H7 (cell line): Measurements from ENCODE around the gene COL24A1. TPM values are rescaled to one million over a fixed set of nuclear protein-coding genes. Genes with fewer than 3 reads are reported as not detected.
A peak's percentile ranks its signal among the peaks of the same experiment; 100 is the strongest.
"Not testable (repeated sequence)": the region's sequence is repeated elsewhere in the genome, so short reads cannot be mapped to it uniquely, and the experiment has no call there.

Source experiments
- DNase-seq: peaks from one replicate; pipeline ENCODE4 v3.0.0; 2012
- H3K27me3 ChIP-seq: 2 replicates; pipeline ENCODE4 v1.6.0; 2011; ENCODE audit warnings: mild to moderate bottlenecking, low read length; ENCODE audit not compliant: control insufficient read depth, insufficient read depth
- H3K36me3 ChIP-seq: replicated peaks from 2 replicates; pipeline ENCODE4 v1.5.1; 2011; ENCODE audit warnings: low read length; ENCODE audit not compliant: control insufficient read depth, insufficient read depth
- H3K4me3 ChIP-seq: 2 replicates; pipeline ENCODE4 v1.5.1; 2011; ENCODE audit warnings: low read depth, mild to moderate bottlenecking, control low read depth, low read length, moderate library complexity; ENCODE audit not compliant: insufficient read depth
- total RNA-seq: library from RNA; depleted of rRNA; stranded (reverse); fragments of >200 nt; shearing (Covaris generic); gene quantifications from 2 replicates; pipeline ENCODE4 v1.2.3, GENCODE V29; 2014

The COL24A1 gene
- total RNA-seq, 1 experiment from 2014 or later: 0.21 TPM

- DNase-seq: peak; percentile 5
- Histone ChIP-seq H3K36me3 (no peaks in the 10 kb centered on the region), H3K27me3 (no peaks in the 10 kb centered on the region), H3K4me3 (no peak overlapping the region)
Measured at GRCh38 chr1:86018283-86018923, 138.2 kb downstream of the COL24A1 start.

DNA sequence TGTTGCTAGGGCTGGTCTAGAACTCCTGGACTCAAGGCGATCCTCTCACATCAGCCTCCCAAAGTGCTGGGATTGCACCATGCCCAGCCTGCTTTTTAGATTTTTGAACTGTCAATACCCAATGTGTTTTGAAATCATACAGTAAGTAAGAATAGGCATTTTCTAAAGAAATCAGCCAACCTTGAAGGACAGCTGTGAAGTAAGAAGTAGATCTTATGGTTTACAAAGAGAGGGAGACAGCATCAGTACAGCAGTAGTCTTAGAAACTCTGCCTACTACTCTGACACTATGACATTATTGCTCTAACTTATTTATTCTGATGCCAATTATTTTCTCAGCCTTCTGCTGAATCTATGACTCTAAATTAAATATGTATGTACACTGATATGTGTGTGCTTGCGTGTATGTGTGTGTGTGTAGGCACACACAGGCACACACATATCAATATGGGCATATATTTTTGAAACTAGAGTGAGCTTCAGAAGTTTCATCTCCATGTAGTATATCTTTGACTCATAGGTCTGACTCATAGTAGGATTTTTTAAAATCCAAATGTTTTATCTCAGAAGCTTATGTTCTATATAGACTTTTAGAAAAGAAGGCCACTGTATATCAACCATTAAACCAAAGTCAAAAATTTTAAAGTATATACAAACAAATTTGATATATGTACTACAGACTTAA, 140.4 kb downstream of the COL24A1 start:
- no peak overlapping the region for H3K4me3 ChIP-seq
- no peaks in the 10 kb centered on the region for H3K27me3 ChIP-seq
- no peak for DNase-seq
- no peaks in the 10 kb centered on the region for H3K36me3 ChIP-seq

DNA sequence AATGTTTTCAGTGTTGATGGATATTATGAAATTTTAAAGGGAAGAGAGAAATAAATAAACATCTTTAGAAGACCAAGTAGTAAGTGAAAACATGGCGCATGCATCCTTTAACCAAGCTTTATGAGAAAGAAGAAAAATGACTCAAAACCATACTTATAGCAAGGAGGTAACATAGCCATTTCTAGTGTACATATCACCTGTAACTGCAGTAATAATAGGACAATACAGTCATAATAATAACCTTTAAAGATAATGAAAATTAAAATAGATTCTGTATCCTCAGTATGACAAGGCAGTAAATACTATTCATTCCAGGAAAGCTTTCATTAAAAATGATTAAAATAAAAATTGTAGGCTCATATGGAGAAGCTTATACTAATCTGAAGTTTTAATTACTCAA, 141.2 kb downstream of the COL24A1 start:
- Histone ChIP-seq H3K4me3 (no peak overlapping the region), H3K27me3 (no peaks in the 10 kb centered on the region), H3K36me3 (no peaks in the 10 kb centered on the region)
- DNase-seq: no peak

- Histone ChIP-seq H3K36me3 (no peaks in the 10 kb centered on the region), H3K4me3 (no peak overlapping the region), H3K27me3 (no peaks in the 10 kb centered on the region)
- no peak for DNase-seq
Measured at GRCh38 chr1:86000601-86001000, 156.0 kb downstream of the COL24A1 start.

GRCh38 chr1:85998105-85998855, 158.3 kb downstream of the COL24A1 start:
- no peaks in the 10 kb centered on the region for H3K27me3 ChIP-seq
- no peaks in the 10 kb centered on the region for H3K36me3 ChIP-seq
- H3K4me3 ChIP-seq: no peak overlapping the region
- no peak for DNase-seq

DNA sequence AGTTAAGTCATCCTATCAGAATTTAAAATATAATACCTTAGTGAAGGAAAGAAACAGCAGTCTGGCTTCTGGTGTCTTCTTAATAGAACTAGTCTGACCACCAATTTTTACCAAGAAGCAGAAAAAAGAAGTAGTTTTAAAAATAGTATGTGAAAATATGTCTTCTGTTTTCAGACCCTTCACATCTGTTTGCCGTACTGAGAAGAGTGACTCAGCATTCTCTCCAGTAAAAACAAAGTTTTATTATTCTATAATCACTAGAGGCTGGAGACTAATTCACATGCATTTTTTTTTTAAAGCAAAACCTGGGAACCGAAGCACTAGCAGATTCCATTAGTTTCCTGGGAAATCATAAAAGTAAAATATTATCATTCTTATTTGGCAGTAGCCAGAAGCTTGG, 163.8 kb downstream of the COL24A1 start:
- DNase-seq: no peak

GRCh38 chr1:85991261-85991660, 165.3 kb downstream of the COL24A1 start:
- no peak for DNase-seq
- H3K4me3 ChIP-seq: no peak overlapping the region
- no peaks in the 10 kb centered on the region for H3K27me3 ChIP-seq
- no peaks in the 10 kb centered on the region for H3K36me3 ChIP-seq

More for the DNA sequence above, 163.8 kb downstream of the COL24A1 start:
- Histone ChIP-seq H3K36me3 (no peaks in the 10 kb centered on the region), H3K27me3 (no peaks in the 10 kb centered on the region), H3K4me3 (no peak overlapping the region)

- DNase-seq: no peak
- H3K36me3 ChIP-seq: no peaks in the 10 kb centered on the region
- H3K4me3 ChIP-seq: no peak overlapping the region
- H3K27me3 ChIP-seq: no peaks in the 10 kb centered on the region
Measured at GRCh38 chr1:85984636-85985035, 171.9 kb downstream of the COL24A1 start.

DNA sequence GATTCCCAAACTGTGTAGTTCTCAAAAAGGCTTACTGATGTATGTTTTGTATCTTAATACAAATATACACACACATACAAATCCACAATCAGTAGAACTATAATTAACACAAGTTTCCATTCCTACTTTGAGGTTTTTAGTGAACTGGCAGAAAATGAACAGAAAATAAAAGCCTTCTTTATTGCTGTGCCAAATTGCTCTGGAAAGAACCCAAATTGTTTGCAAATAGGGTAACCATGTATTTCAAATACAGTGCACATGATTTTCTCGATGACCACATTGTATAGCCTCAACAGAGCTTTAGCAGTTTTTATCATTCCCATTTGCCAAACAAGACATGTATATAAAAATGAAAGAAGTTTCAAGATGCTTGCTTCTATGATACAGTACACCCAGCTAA, 173.3 kb downstream of the COL24A1 start:
- no peak for DNase-seq

GRCh38 chr1:85976516-85977205, 179.9 kb downstream of the COL24A1 start:
- no peak for DNase-seq
- Histone ChIP-seq H3K36me3 (no peaks in the 10 kb centered on the region), H3K4me3 (no peak overlapping the region), H3K27me3 (no peaks in the 10 kb centered on the region)

More for the DNA sequence above, 173.3 kb downstream of the COL24A1 start:
- H3K4me3 ChIP-seq: no peak overlapping the region
- H3K36me3 ChIP-seq: no peaks in the 10 kb centered on the region
- no peaks in the 10 kb centered on the region for H3K27me3 ChIP-seq

GRCh38 chr1:85975912-85976371, 180.6 kb downstream of the COL24A1 start:
- peak; percentile 2 for DNase-seq
- H3K27me3 ChIP-seq: no peaks in the 10 kb centered on the region

DNA sequence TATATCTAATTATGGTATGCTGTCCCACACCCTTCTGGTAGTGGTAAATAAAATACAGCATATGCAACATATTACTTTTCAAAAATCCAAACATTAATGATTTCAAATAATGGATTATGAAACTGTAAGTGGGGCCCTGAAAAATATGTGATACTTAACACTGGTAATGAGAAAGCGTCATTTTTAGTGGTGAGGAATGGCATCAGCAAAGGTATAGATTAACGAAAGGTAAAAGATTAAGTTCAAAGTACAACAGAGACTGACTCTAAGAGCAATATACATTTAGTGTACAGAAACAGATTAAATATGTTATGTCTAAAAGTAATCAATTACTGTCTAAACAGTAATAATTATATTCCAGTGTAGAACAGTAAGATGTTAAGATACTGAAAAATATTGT, 194.1 kb downstream of the COL24A1 start:
- no peaks in the 10 kb centered on the region for H3K36me3 ChIP-seq
- no peak overlapping the region for H3K4me3 ChIP-seq
- DNase-seq: no peak
- no peaks in the 10 kb centered on the region for H3K27me3 ChIP-seq

More at GRCh38 chr1:85975912-85976371, 180.6 kb downstream of the COL24A1 start:
- H3K4me3 ChIP-seq: no peak overlapping the region
- no peaks in the 10 kb centered on the region for H3K36me3 ChIP-seq

DNA sequence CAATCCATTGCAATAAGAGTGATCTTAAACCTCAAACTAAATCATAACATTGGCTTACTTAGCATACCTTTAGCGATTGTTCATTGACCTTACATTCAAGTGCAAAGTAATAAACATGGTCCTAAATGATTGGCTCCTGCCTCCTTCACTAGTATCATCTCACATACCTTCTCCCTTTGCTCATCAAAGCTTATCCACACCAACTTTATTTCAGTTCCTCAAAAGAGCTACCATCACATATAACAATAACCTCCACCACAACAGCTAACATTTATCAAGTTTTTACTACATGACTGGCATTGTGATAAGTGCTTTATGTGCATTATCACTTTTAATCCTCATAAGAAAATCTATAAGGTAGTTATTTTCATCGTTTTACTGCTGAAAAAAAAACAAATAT, 198.8 kb downstream of the COL24A1 start:
- Histone ChIP-seq H3K36me3 (no peaks in the 10 kb centered on the region), H3K4me3 (no peak overlapping the region), H3K27me3 (no peaks in the 10 kb centered on the region)
- no peak for DNase-seq

DNA sequence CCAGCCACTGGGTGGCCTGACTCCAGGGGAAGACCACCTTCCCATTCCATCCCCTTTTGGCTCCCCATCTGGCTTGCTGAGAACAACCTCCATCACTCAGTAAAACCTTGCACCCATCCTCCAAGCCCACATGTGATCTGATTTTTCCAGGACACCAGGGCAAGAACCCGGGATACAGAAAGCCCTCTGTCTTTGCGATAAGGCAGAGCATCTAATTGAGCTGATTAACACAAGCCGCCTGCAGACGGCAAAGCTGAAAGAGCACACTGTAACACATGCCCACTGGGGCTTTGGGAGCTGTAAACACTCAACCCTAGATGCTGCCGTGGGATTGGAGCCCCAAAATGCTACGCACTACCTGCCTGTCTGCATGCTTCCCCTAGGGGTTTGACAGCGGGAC, 201.4 kb downstream of the COL24A1 start:
- H3K36me3 ChIP-seq, DNase-seq, H3K27me3 ChIP-seq, H3K4me3 ChIP-seq: not testable (repeated sequence)
